OCI-LY7 (cell line): ENCODE measurements around the gene TAS2R39. TPM values are rescaled to one million over a fixed set of nuclear protein-coding genes. Genes with fewer than 3 reads are reported as not detected.

ENCODE experiments used
- BruUV-seq: library from RNA; stranded (reverse); fragments of 400-500 nt; replicated peaks from 2 replicates; lab custom pipeline; 2021; lab: Mats Ljungman, UMichigan
- CTCF ChIA-PET: fragments of 300-600 bp; sonication (Branson Sonifier 250); formaldehyde crosslinking; loops from one replicate; lab custom pipeline; 2022; ENCODE audit warnings: antibody characterized with exemption; ENCODE audit not compliant: unreplicated experiment; lab: Charles Lee
- POLR2A ChIA-PET: fragments of 300-600 bp; sonication (Branson Sonifier 250); formaldehyde crosslinking; loops from one replicate; lab custom pipeline; 2022; ENCODE audit warnings: antibody characterized with exemption; lab: Charles Lee
- DNase-seq: peaks from one replicate; pipeline ENCODE4 v3.0.0-alpha.2; 2015; ENCODE audit warnings: low spot score
- H2AFZ ChIP-seq: fragments of 200-600 bp; sonication (generic), shearing (Covaris generic); 2 replicates; pipeline ENCODE4 v1.6.1; 2014; ENCODE audit warnings: mild to moderate bottlenecking, antibody characterized with exemption, low read length, moderate library complexity
- H3K27ac ChIP-seq: fragments of 200-600 bp; sonication (generic); 2 replicates; pipeline ENCODE4 v1.5.1; 2014; ENCODE audit warnings: mixed run types, low read depth, mild to moderate bottlenecking, moderate library complexity, low read length, inconsistent platforms; ENCODE audit not compliant: poor library complexity, severe bottlenecking
- H3K36me3 ChIP-seq: fragments of 200-600 bp; sonication (generic); 2 replicates; pipeline ENCODE4 v1.6.1; 2014; ENCODE audit warnings: mild to moderate bottlenecking, antibody characterized with exemption, low read length, moderate library complexity, mixed read lengths; ENCODE audit not compliant: insufficient read depth
- H3K4me1 ChIP-seq: fragments of 200-600 bp; sonication (generic); 2 replicates; pipeline ENCODE4 v1.5.1; 2014; ENCODE audit warnings: mild to moderate bottlenecking, low read length; ENCODE audit not compliant: insufficient read depth, poor library complexity, severe bottlenecking
- H3K4me2 ChIP-seq: fragments of 200-600 bp; sonication (generic); 2 replicates; pipeline ENCODE4 v1.6.1; 2014; ENCODE audit warnings: mild to moderate bottlenecking, low read length
- H3K4me3 ChIP-seq: fragments of 200-600 bp; sonication (generic); 2 replicates; pipeline ENCODE4 v1.5.1; 2014; ENCODE audit warnings: mild to moderate bottlenecking, low read depth, low read length; ENCODE audit not compliant: poor library complexity, severe bottlenecking
- H3K79me2 ChIP-seq: fragments of 200-600 bp; sonication (generic); 2 replicates; pipeline ENCODE4 v1.6.1; 2016; ENCODE audit warnings: low read depth, mild to moderate bottlenecking, low read length, moderate library complexity, mixed read lengths; ENCODE audit not compliant: insufficient read depth
- H3K9me2 ChIP-seq: fragments of 200-600 bp; sonication (generic); 2 replicates; pipeline ENCODE4 v1.6.1; 2016; ENCODE audit warnings: mild to moderate bottlenecking, low read length, mixed read lengths; ENCODE audit not compliant: insufficient read depth
- H3K9me3 ChIP-seq: fragments of 200-600 bp; sonication (generic); 2 replicates; pipeline ENCODE4 v1.6.1; 2014; ENCODE audit warnings: mild to moderate bottlenecking, mixed run types, low read length, mixed read lengths
- H4K20me1 ChIP-seq: fragments of 200-600 bp; sonication (generic); 2 replicates; pipeline ENCODE4 v1.6.1; 2014; ENCODE audit warnings: mild to moderate bottlenecking, antibody characterized with exemption, low read length, moderate library complexity, mixed read lengths; ENCODE audit not compliant: insufficient read depth
- CTCF ChIP-seq: fragments of 200-600 bp; sonication (generic); conservative IDR thresholded peaks from 2 replicates; pipeline ENCODE4 v1.5.1; 2014; ENCODE audit warnings: mild to moderate bottlenecking, antibody characterized with exemption, low read length, moderate library complexity, mixed read lengths
- EZH2phosphoT487 ChIP-seq: fragments of 200-600 bp; sonication (generic); IDR thresholded peaks from 2 replicates; pipeline ENCODE4 v1.6.1; 2018; ENCODE audit warnings: low read depth, borderline replicate concordance, mild to moderate bottlenecking, mixed run types, antibody characterized with exemption, low read length, moderate library complexity, mixed read lengths
- intact Hi-C: fragments of 100-400 bp; cut with micrococcal nuclease; formaldehyde crosslinking; loops from one replicate; pipeline ENCODE4 v1.10.0; 2022; ENCODE audit not compliant: unreplicated experiment
- total RNA-seq, 2 experiments: library from RNA; depleted of rRNA in 1 of 2; stranded (reverse); fragments of >200 nt in 1 of 2; shearing (Covaris generic) in 1 of 2; gene quantifications; 2 replicates each; pipeline ENCODE4 v1.2.3, GENCODE V29; 2014 to 2022

TAS2R39 gene
- total RNA-seq, 2 experiments from 2014 or later = not detected

GRCh38 chr7:143193880-143194279, 10.7 kb downstream of the TAS2R39 start:
- H3K79me2 ChIP-seq = no peaks in the 10 kb centered on the region
- no peaks in the 10 kb centered on the region for H3K9me3 ChIP-seq
- H3K36me3 ChIP-seq = no peaks in the 10 kb centered on the region
- no peak overlapping the region for H2AFZ ChIP-seq
- CTCF ChIA-PET = no interaction called here
- BruUV-seq = no TSS peak
- H3K27ac ChIP-seq = no peak overlapping the region
- intact Hi-C loops = no loop called here
- H3K4me1 ChIP-seq = no peaks in the 10 kb centered on the region
- no peaks in the 10 kb centered on the region for H3K9me2 ChIP-seq
- POLR2A ChIA-PET = no interaction called here
- no peak for TF ChIP-seq CTCF
- TF ChIP-seq EZH2phosphoT487 = no peak
- no peak for DNase-seq
- no peaks in the 10 kb centered on the region for H4K20me1 ChIP-seq
- no peak overlapping the region for H3K4me2 ChIP-seq
- H3K4me3 ChIP-seq = no peak overlapping the region

- H3K4me3 ChIP-seq = no peak overlapping the region
- POLR2A ChIA-PET = no interaction called here
Measured at GRCh38 chr7:143199040-143199439, 15.8 kb downstream of the TAS2R39 start.

More at GRCh38 chr7:143199040-143199439, 15.8 kb downstream of the TAS2R39 start:
- intact Hi-C loops = no loop called here
- DNase-seq = no peak
- no peaks in the 10 kb centered on the region for H3K4me1 ChIP-seq
- no peaks in the 10 kb centered on the region for H3K79me2 ChIP-seq
- H3K9me2 ChIP-seq = no peaks in the 10 kb centered on the region
- H4K20me1 ChIP-seq = no peaks in the 10 kb centered on the region
- no peaks in the 10 kb centered on the region for H3K36me3 ChIP-seq
- no TSS peak for BruUV-seq
- H3K9me3 ChIP-seq = no peaks in the 10 kb centered on the region
- TF ChIP-seq CTCF = no peak
- TF ChIP-seq EZH2phosphoT487 = no peak
- H3K4me2 ChIP-seq = no peak overlapping the region
- no peak overlapping the region for H2AFZ ChIP-seq
- CTCF ChIA-PET = no interaction called here
- no peak overlapping the region for H3K27ac ChIP-seq
